A549 (cell line): ENCODE measurements around the gene MBP. TPM values are rescaled to one million over a fixed set of nuclear protein-coding genes. Genes with fewer than 3 reads are reported as not detected.

Source experiments
- ATAC-seq, 2 experiments: fragments of 200-7000 bp in 1 of 2; fragments of >200 bp in 1 of 2; cut with Nextera tagmentation in 1 of 2; cut with Tn5 transposase in 1 of 2; 3 replicates each; pipeline versions ENCODE4 v1.8.0 to v1.9.1; 2018 to 2020; ENCODE audit warnings: mild to moderate bottlenecking in 1 of 2, moderate library complexity in 1 of 2
- CTCF ChIA-PET: fragments of 300-600 bp; sonication (Branson Sonifier 250); formaldehyde crosslinking; extraction: SDS; loops from one replicate; lab custom pipeline; 2021; ENCODE audit warnings: antibody characterized with exemption, inconsistent platforms; lab: Yijun Ruan, JAX
- POLR2A ChIA-PET: fragments of 350-600 bp; formaldehyde crosslinking; extraction: SDS; loops from one replicate; lab custom pipeline; 2021; ENCODE audit warnings: antibody characterized with exemption, inconsistent platforms; lab: Yijun Ruan, JAX
- DNase-seq, 2 experiments: peaks; one replicate each; pipeline versions ENCODE4 v3.0.0 to v3.0.0-alpha.2; 2011 to 2016; ENCODE audit warnings: low read depth in 1 of 2, low spot score in 1 of 2
- FAIRE-seq: peaks from 2 replicates; lab custom pipeline; 2011; peaks lifted over from hg19 to GRCh38; lab: Jason Lieb, UNC
- H3K27ac ChIP-seq, 2 experiments: fragments of >200 bp; sonication (Bioruptor Twin); formaldehyde crosslinking; 3 replicates each; pipeline ENCODE4 v1.5.1; 2016 to 2017
- H3K4me1 ChIP-seq: fragments of >200 bp; sonication (Bioruptor Twin); formaldehyde crosslinking; 3 replicates; pipeline ENCODE4 v1.6.1; 2016
- H3K4me2 ChIP-seq: fragments of >200 bp; sonication (Bioruptor Twin); formaldehyde crosslinking; 3 replicates; pipeline ENCODE4 v1.6.1; 2016
- H3K4me3 ChIP-seq: fragments of >200 bp; sonication (Bioruptor Twin); formaldehyde crosslinking; 3 replicates; pipeline ENCODE4 v1.5.1; 2016
- H3K9me3 ChIP-seq: fragments of >200 bp; sonication (Bioruptor Twin); formaldehyde crosslinking; 3 replicates; pipeline ENCODE4 v1.6.1; 2016
- CHD2 ChIP-seq: fragments of 150-350 bp; IDR thresholded peaks from 2 replicates; pipeline ENCODE4 v1.6.1; 2014; ENCODE audit warnings: low read length; ENCODE audit not compliant: partially characterized antibody
- EHMT2 ChIP-seq: fragments of 200-600 bp; sonication (generic); IDR thresholded peaks from 2 replicates; pipeline ENCODE4 v1.6.1; 2016; ENCODE audit warnings: antibody characterized with exemption, low read depth, mild to moderate bottlenecking, moderate library complexity
- EP300 ChIP-seq, 2 experiments: fragments of >200 bp; sonication (Bioruptor Twin); formaldehyde crosslinking; IDR thresholded peaks; 2 replicates in 1 of 2; 3 replicates in 1 of 2; pipeline ENCODE4 v1.6.1; 2016 to 2017
- HDAC2 ChIP-seq: fragments of 200-600 bp; sonication (generic); IDR thresholded peaks from 2 replicates; pipeline ENCODE4 v1.6.1; 2016
- HOXB5 ChIP-seq: fragments of 250-450 bp; sonication (Bioruptor Pico); IDR thresholded peaks from 2 replicates; pipeline ENCODE4 v1.5.0; 2020; ENCODE audit warnings: mild to moderate bottlenecking, moderate library complexity
- JUN ChIP-seq, 2 experiments: fragments of >200 bp; sonication (Bioruptor Twin); formaldehyde crosslinking; IDR thresholded peaks; 2 replicates in 1 of 2; 3 replicates in 1 of 2; pipeline ENCODE4 v1.6.1; 2016 to 2017
- KDM5A ChIP-seq: fragments of 200-600 bp; sonication (generic); IDR thresholded peaks from 2 replicates; pipeline ENCODE4 v1.6.1; 2016; ENCODE audit warnings: antibody characterized with exemption, mild to moderate bottlenecking
- MAFK ChIP-seq: fragments of 450-650 bp; IDR thresholded peaks from 2 replicates; pipeline ENCODE4 v1.6.1; 2014; ENCODE audit not compliant: partially characterized antibody
- MAZ ChIP-seq: fragments of 150-350 bp; IDR thresholded peaks from 2 replicates; pipeline ENCODE4 v1.6.1; 2014; ENCODE audit warnings: antibody characterized with exemption, low read depth, low read length, borderline replicate concordance
- NFE2L2 ChIP-seq: fragments of 150-350 bp; conservative IDR thresholded peaks from 2 replicates; pipeline ENCODE4 v1.6.1; 2014; ENCODE audit warnings: low read length
- PHF8 ChIP-seq: fragments of 200-600 bp; sonication (generic); IDR thresholded peaks from 2 replicates; pipeline ENCODE4 v1.6.1; 2016; ENCODE audit warnings: low read depth, mild to moderate bottlenecking, antibody characterized with exemption, moderate library complexity, borderline replicate concordance
- POLR2A ChIP-seq: IDR thresholded peaks from 2 replicates; pipeline ENCODE4 v1.6.1; 2012; ENCODE audit warnings: mild to moderate bottlenecking, low read length
- POLR2AphosphoS2 ChIP-seq: conservative IDR thresholded peaks from 2 replicates; pipeline ENCODE4 v1.6.1; 2012; ENCODE audit warnings: low read length, improper control_type of control experiment, inconsistent platforms
- RARB ChIP-seq: fragments of 250-450 bp; sonication (Bioruptor Pico); IDR thresholded peaks from 2 replicates; pipeline ENCODE4 v1.8.0; 2021; ENCODE audit warnings: mild to moderate bottlenecking, moderate library complexity
- RNF2 ChIP-seq: fragments of 200-600 bp; sonication (generic); IDR thresholded peaks from 2 replicates; pipeline ENCODE4 v1.6.1; 2016; ENCODE audit warnings: low read depth, mild to moderate bottlenecking, antibody characterized with exemption, moderate library complexity, borderline replicate concordance
- TFCP2L1 ChIP-seq: fragments of 250-450 bp; sonication (Bioruptor Pico); IDR thresholded peaks from 2 replicates; pipeline ENCODE4 v1.5.0; 2021; ENCODE audit warnings: mild to moderate bottlenecking
- TP53 ChIP-seq: fragments of 250-450 bp; sonication (Bioruptor Pico); IDR thresholded peaks from 2 replicates; pipeline ENCODE4 v1.5.0; 2021; ENCODE audit warnings: mild to moderate bottlenecking, moderate library complexity
- ZC3H11A ChIP-seq: fragments of 450-650 bp; IDR thresholded peaks from 2 replicates; pipeline ENCODE4 v1.6.1; 2014; ENCODE audit warnings: antibody characterized with exemption, mild to moderate bottlenecking
- ZFP36 ChIP-seq: fragments of 450-650 bp; IDR thresholded peaks from 2 replicates; pipeline ENCODE4 v1.6.1; 2014; ENCODE audit warnings: borderline replicate concordance; ENCODE audit not compliant: partially characterized antibody
- ZSCAN20 ChIP-seq: fragments of 250-450 bp; sonication (Bioruptor Pico); IDR thresholded peaks from 2 replicates; pipeline ENCODE4 v1.8.0; 2022; ENCODE audit warnings: mild to moderate bottlenecking, moderate library complexity
- WGBS: methylation state at CpG from one replicate; pipeline ENCODE4 v1.1.6; 2017; ENCODE audit errors: missing lambda C conversion rate; 5-methylcytosine and 5-hydroxymethylcytosine counted together
- polyA plus RNA-seq, 4 experiments: library from polyadenylated mRNA; depleted of rRNA in 3 of 4; stranded (reverse); fragments of >200 nt; fragmentation: RNase III in 1 of 4; extraction: RNeasy Plus Mini Kit Qiagen cat#74134 plus additional on column Dnase treatment in 1 of 4; gene quantifications; 2 replicates in 3 of 4; 3 replicates in 1 of 4; pipeline ENCODE4 v1.2.3, GENCODE V29; 2011 to 2017
- TF ChIP-seq, protein P1 (sequence below): fragments of 150-350 bp; IDR thresholded peaks from 2 replicates; pipeline ENCODE4 v1.6.1; 2014; ENCODE audit warnings: low read depth, mild to moderate bottlenecking, low read length
- TF ChIP-seq, protein P2 (sequence below): fragments of >200 bp; sonication (Bioruptor Twin); formaldehyde crosslinking; IDR thresholded peaks from 3 replicates; pipeline ENCODE4 v1.6.1; 2016
- TF ChIP-seq, protein P3 (sequence below): IDR thresholded peaks from 2 replicates; pipeline ENCODE4 v1.6.1; 2012
- TF ChIP-seq, protein P4 (sequence below): IDR thresholded peaks from 2 replicates; pipeline ENCODE4 v1.6.1; 2012
- TF ChIP-seq, protein P5 (sequence below): fragments of 200-600 bp; sonication (generic); IDR thresholded peaks from 2 replicates; pipeline ENCODE4 v1.6.1; 2016; ENCODE audit warnings: antibody characterized with exemption, mild to moderate bottlenecking, moderate library complexity

Gene MBP
- polyA plus RNA-seq, 2 of the 4 experiments (the other 2 are of a cell fraction), result 8.6 to 33.1 TPM

DNA sequence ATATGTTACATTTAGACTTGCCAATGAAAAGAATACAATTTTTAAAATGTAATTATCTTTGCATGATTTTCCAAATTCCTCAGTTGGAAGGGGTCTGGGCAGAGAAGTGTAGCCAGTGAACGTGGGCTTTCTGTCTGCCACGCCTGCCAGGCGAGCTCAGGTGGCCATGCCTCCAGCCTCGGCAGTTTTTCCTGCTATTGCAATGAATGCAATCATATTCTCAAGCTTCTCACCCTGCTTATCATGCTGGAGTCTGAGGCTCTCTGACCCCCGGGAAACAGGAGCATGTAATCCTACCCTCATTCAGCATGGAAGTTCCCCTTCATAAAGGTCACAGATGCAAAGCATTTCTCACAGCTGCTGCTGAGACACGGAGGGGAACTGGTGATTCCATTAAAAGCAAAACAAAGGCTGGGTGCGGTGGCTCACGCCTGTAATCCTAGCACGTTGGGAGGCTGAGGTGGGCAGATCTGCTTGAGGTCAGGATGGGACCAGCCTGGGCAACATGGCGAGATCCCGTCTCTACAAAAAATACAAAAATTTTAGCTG is 154.8 kb downstream of the MBP start:
- ChIA-PET CTCF (interaction anchor here (0.6 to 0.9 kb wide), 2 partner anchors 174 to 297 kb away, joined by 3 to 4 read pairs; no protein-coding TSS in a partner anchor), POLR2A (no interaction called here)
- ATAC-seq (no peak), FAIRE-seq (no peak), DNase-seq (no peak)
- H3K4me3 ChIP-seq, result no peak overlapping the region
- no peaks in the 10 kb centered on the region for H3K4me1 ChIP-seq
- 89% methylated on average over 11 of the region's 11 CpGs for WGBS
- no peak overlapping the region for H3K4me2 ChIP-seq
- no peaks in the 10 kb centered on the region for H3K9me3 ChIP-seq
- no peak overlapping the region for H3K27ac ChIP-seq
- TF ChIP-seq KDM5A (no peak), MAFK (no peak), CHD2 (no peak), MAZ (no peak), ZC3H11A (no peak), ZFP36 (no peak), POLR2A (no peak), JUN (IDR thresholded peaks at IDR 0.05) (no peak), NFE2L2 (no peak), HDAC2 (no peak), EP300 (IDR thresholded peaks at IDR 0.05) (no peak), TP53 (CRISPR knock-in tag) (no peak), EHMT2 (no peak), TFCP2L1 (CRISPR knock-in tag) (no peak), RARB (CRISPR knock-in tag) (no peak)
- TF ChIP-seq, protein P1, sequence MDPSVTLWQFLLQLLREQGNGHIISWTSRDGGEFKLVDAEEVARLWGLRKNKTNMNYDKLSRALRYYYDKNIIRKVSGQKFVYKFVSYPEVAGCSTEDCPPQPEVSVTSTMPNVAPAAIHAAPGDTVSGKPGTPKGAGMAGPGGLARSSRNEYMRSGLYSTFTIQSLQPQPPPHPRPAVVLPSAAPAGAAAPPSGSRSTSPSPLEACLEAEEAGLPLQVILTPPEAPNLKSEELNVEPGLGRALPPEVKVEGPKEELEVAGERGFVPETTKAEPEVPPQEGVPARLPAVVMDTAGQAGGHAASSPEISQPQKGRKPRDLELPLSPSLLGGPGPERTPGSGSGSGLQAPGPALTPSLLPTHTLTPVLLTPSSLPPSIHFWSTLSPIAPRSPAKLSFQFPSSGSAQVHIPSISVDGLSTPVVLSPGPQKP, result no peak
- TF ChIP-seq, protein P2, sequence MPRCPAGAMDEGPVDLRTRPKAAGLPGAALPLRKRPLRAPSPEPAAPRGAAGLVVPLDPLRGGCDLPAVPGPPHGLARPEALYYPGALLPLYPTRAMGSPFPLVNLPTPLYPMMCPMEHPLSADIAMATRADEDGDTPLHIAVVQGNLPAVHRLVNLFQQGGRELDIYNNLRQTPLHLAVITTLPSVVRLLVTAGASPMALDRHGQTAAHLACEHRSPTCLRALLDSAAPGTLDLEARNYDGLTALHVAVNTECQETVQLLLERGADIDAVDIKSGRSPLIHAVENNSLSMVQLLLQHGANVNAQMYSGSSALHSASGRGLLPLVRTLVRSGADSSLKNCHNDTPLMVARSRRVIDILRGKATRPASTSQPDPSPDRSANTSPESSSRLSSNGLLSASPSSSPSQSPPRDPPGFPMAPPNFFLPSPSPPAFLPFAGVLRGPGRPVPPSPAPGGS, result no peak
- TF ChIP-seq, protein P3, sequence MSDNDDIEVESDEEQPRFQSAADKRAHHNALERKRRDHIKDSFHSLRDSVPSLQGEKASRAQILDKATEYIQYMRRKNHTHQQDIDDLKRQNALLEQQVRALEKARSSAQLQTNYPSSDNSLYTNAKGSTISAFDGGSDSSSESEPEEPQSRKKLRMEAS, result no peak

DNA sequence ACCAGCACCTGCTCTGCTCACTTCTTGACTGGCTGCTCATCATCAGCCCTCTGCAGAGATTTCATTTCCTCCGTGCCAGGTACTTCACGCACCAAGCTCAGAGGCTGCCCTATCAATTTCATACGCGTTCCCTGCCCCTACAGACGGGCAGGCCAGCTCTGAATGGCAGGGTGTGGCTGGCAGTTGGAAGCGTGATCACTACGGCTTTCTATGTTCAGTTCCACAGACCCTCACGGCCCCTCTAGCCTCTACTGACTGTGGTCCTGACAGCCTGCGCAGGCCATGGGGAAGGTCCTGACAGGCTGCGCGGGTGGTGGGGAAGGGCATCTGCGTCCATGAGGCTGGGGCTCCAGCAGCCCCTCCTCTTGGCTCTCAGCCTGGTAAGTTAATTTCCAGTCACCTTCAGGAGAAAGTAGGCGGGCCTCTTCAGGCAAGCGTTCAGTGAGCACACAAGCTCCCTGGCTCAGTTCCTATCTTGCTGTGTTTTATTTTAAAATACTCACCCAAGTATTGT is 155.4 kb downstream of the MBP start:
- POLR2A ChIA-PET, result no interaction called here
- WGBS, result 94% methylated on average over 13 of the region's 14 CpGs

More for the DNA sequence above, 155.4 kb downstream of the MBP start:
- ATAC-seq, result no peak
- no peaks in the 10 kb centered on the region for H3K9me3 ChIP-seq
- no peaks in the 10 kb centered on the region for H3K4me1 ChIP-seq
- H3K4me3 ChIP-seq, result no peak overlapping the region
- TF ChIP-seq HOXB5 (no peak), RNF2 (no peak), POLR2AphosphoS2 (no peak), EP300 (IDR thresholded peaks at IDR 0.05) (no peak), PHF8 (no peak), ZSCAN20 (CRISPR knock-in tag) (no peak)
- TF ChIP-seq, protein P4, sequence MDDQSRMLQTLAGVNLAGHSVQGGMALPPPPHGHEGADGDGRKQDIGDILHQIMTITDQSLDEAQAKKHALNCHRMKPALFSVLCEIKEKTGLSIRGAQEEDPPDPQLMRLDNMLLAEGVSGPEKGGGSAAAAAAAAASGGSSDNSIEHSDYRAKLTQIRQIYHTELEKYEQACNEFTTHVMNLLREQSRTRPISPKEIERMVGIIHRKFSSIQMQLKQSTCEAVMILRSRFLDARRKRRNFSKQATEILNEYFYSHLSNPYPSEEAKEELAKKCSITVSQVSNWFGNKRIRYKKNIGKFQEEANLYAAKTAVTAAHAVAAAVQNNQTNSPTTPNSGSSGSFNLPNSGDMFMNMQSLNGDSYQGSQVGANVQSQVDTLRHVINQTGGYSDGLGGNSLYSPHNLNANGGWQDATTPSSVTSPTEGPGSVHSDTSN, result no peak
- TF ChIP-seq, protein P5, sequence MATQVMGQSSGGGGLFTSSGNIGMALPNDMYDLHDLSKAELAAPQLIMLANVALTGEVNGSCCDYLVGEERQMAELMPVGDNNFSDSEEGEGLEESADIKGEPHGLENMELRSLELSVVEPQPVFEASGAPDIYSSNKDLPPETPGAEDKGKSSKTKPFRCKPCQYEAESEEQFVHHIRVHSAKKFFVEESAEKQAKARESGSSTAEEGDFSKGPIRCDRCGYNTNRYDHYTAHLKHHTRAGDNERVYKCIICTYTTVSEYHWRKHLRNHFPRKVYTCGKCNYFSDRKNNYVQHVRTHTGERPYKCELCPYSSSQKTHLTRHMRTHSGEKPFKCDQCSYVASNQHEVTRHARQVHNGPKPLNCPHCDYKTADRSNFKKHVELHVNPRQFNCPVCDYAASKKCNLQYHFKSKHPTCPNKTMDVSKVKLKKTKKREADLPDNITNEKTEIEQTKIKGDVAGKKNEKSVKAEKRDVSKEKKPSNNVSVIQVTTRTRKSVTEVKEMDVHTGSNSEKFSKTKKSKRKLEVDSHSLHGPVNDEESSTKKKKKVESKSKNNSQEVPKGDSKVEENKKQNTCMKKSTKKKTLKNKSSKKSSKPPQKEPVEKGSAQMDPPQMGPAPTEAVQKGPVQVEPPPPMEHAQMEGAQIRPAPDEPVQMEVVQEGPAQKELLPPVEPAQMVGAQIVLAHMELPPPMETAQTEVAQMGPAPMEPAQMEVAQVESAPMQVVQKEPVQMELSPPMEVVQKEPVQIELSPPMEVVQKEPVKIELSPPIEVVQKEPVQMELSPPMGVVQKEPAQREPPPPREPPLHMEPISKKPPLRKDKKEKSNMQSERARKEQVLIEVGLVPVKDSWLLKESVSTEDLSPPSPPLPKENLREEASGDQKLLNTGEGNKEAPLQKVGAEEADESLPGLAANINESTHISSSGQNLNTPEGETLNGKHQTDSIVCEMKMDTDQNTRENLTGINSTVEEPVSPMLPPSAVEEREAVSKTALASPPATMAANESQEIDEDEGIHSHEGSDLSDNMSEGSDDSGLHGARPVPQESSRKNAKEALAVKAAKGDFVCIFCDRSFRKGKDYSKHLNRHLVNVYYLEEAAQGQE, result no peak
- no peak overlapping the region for H3K4me2 ChIP-seq
- no peak overlapping the region for H3K27ac ChIP-seq
- FAIRE-seq, result no peak
- CTCF ChIA-PET, result interaction anchor here (0.9 kb wide), 1 partner anchor 174 kb away, joined by 4 read pairs; no protein-coding TSS in a partner anchor
- DNase-seq, result no peak
